Dendritic cell treated with granulocyte-macrophage colony-stimulating factor and Interleukin-4, amounts not matched to agents 40 ng/mL and 50 ng/mL, for 4 days (primary cell): ENCODE measurements around the gene KDF1.

Source experiments
- H3K27ac Mint-ChIP-seq: one replicate; pipeline ENCODE4 v1.8.0; 2022; ENCODE audit warnings: mild to moderate bottlenecking, mixed read lengths
- H3K27me3 Mint-ChIP-seq: one replicate; pipeline ENCODE4 v1.8.0; 2022; ENCODE audit warnings: mild to moderate bottlenecking, mixed read lengths
- H3K36me3 Mint-ChIP-seq: one replicate; pipeline ENCODE4 v1.8.0; 2022; ENCODE audit warnings: low read depth, mixed read lengths
- H3K4me1 Mint-ChIP-seq: one replicate; pipeline ENCODE4 v1.8.0; 2022; ENCODE audit warnings: low read depth, mixed read lengths
- H3K4me3 Mint-ChIP-seq: one replicate; pipeline ENCODE4 v1.8.0; 2022; ENCODE audit warnings: mild to moderate bottlenecking, moderate library complexity, mixed read lengths
- H3K9me3 Mint-ChIP-seq: one replicate; pipeline ENCODE4 v1.8.0; 2022; ENCODE audit warnings: mixed read lengths
- intact Hi-C: fragments of 100-400 bp; cut with micrococcal nuclease; formaldehyde crosslinking; loops from one replicate; pipeline ENCODE4 v1.15.0; 2022

KDF1 gene

GRCh38 chr1:26981146-26981846, 21.0 kb upstream of the KDF1 start:
- Mint-ChIP-seq H3K27me3 (peaks cover 28% of the 10 kb centered on the region), H3K4me1 (no peaks in the 10 kb centered on the region), H3K9me3 (no peaks in the 10 kb centered on the region), H3K36me3 (no peaks in the 10 kb centered on the region), H3K27ac (no peak overlapping the region), H3K4me3 (no peak overlapping the region)
- intact Hi-C loops = no loop called here

DNA sequence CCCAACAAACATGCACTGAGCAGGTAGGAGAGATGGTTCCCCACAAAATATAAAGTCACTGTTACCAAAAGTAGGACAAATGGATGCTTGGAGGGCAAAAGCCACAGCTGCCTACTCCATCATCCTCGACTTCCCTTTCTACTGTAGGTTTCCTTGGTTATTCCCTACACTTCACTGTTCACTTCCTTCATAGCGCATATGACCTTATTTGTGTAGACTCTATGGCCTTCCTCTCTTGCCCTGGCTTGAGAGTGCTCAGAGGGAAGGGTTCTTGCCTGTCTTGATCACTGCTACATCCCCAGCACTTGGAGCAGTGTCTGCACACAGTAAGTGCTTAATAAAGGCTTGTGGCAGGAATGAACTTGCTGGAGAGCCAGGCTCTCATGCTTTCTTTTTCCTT, 18.6 kb upstream of the KDF1 start:
- H3K4me1 Mint-ChIP-seq = no peaks in the 10 kb centered on the region
- no peaks in the 10 kb centered on the region for H3K9me3 Mint-ChIP-seq
- H3K36me3 Mint-ChIP-seq = no peaks in the 10 kb centered on the region
- no peak overlapping the region for H3K4me3 Mint-ChIP-seq
- intact Hi-C loops = no loop called here
- peaks cover 18% of the 10 kb centered on the region for H3K27me3 Mint-ChIP-seq
- no peak overlapping the region for H3K27ac Mint-ChIP-seq

GRCh38 chr1:26976621-26977510, 16.6 kb upstream of the KDF1 start:
- no peaks in the 10 kb centered on the region for H3K9me3 Mint-ChIP-seq
- intact Hi-C loops = no loop called here
- H3K27ac Mint-ChIP-seq = no peak overlapping the region
- H3K4me3 Mint-ChIP-seq = no peak overlapping the region
- H3K4me1 Mint-ChIP-seq = peaks cover 9% of the 10 kb centered on the region
- H3K36me3 Mint-ChIP-seq = no peaks in the 10 kb centered on the region
- peaks cover 13% of the 10 kb centered on the region for H3K27me3 Mint-ChIP-seq

- intact Hi-C loops = no loop called here
- Mint-ChIP-seq H3K4me3 (no peak overlapping the region), H3K9me3 (no peaks in the 10 kb centered on the region), H3K36me3 (no peaks in the 10 kb centered on the region), H3K27ac (no peak overlapping the region), H3K4me1 (peaks cover 9% of the 10 kb centered on the region), H3K27me3 (peaks cover 28% of the 10 kb centered on the region)
Measured at GRCh38 chr1:26972821-26973220, 12.6 kb upstream of the KDF1 start.

GRCh38 chr1:26972390-26972789, 12.1 kb upstream of the KDF1 start:
- Mint-ChIP-seq H3K4me1 (peaks cover 9% of the 10 kb centered on the region), H3K9me3 (no peaks in the 10 kb centered on the region), H3K36me3 (no peaks in the 10 kb centered on the region), H3K27ac (no peak overlapping the region), H3K4me3 (no peak overlapping the region), H3K27me3 (peaks cover 28% of the 10 kb centered on the region)
- intact Hi-C loops = no loop called here

DNA sequence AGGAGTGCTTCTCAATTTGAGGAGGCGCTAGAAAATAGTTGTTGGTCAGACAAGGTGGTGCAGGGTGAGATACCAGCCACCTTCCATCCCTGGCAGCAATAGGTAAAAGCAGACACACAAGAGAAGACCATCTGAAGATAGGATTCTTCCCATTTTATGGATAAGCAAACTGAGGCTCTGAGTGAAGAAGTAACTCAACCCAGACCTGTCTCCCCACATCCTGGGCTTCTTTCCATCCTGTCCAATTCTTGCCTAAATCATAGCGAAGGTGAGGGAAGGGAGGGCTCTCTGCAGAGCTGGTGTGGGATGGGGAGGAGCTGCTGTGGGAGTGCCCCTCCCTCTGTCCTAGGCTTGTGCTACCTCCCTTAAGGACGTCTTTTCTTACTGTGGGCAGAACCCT, 11.3 kb upstream of the KDF1 start:
- H3K4me1 Mint-ChIP-seq = peaks cover 9% of the 10 kb centered on the region
- intact Hi-C loops = no loop called here
- no peak overlapping the region for H3K27ac Mint-ChIP-seq
- H3K36me3 Mint-ChIP-seq = no peaks in the 10 kb centered on the region
- H3K9me3 Mint-ChIP-seq = no peaks in the 10 kb centered on the region
- no peak overlapping the region for H3K4me3 Mint-ChIP-seq
- peaks cover 31% of the 10 kb centered on the region for H3K27me3 Mint-ChIP-seq

DNA sequence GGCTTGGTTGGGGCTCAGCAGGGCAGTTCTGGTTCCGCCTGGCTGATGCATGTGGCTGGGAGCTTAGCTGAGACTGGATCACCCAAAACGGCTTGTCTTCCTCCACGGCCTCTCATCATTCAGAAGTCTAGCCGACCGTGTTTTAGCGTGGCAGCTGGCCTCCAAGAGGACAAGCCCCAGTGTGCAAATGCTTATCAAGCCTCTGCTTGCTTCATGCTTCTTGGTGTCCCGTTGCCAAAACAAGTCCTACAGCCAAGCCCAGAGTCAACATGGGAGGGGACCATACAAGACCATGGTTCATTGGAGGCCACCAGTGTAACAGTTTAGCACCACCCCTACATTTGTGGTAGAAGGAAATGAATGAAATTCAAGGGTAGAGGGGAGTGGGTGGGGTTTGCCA, 10.5 kb upstream of the KDF1 start:
- no peak overlapping the region for H3K27ac Mint-ChIP-seq
- H3K36me3 Mint-ChIP-seq = no peaks in the 10 kb centered on the region
- intact Hi-C loops = no loop called here
- no peaks in the 10 kb centered on the region for H3K9me3 Mint-ChIP-seq
- H3K4me3 Mint-ChIP-seq = no peak overlapping the region
- H3K27me3 Mint-ChIP-seq = peaks cover 39% of the 10 kb centered on the region
- H3K4me1 Mint-ChIP-seq = peaks cover 9% of the 10 kb centered on the region

DNA sequence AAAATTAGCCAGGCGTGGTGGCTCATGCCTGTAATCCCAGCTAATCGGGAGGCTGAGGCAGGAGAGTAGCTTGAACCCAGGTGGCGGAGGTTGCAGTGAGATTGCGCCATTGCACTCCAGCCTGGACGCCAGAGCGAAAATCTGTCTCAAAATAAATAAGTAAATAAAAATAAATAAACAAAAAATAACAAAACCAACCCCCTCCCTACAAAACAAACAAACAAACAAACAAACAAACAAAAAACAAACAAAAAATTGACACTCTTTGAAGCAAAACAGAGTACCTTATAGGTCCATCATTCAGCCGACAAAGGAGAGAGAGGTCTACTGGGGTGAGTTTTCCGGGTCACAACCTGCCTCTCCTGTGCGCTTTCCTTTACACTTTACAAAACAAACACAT, 5.4 kb upstream of the KDF1 start:
- intact Hi-C loops = loop anchor here (5.0 kb wide), 1 partner anchor 132 kb away; no protein-coding TSS in a partner anchor
- H3K4me3 Mint-ChIP-seq = no peak overlapping the region
- peaks cover 55% of the 10 kb centered on the region for H3K27me3 Mint-ChIP-seq

GRCh38 chr1:26965213-26965612, 4.9 kb upstream of the KDF1 start:
- Mint-ChIP-seq H3K36me3 (no peaks in the 10 kb centered on the region), H3K9me3 (no peaks in the 10 kb centered on the region), H3K27me3 (peaks cover 56% of the 10 kb centered on the region), H3K4me1 (peaks cover 6% of the 10 kb centered on the region), H3K27ac (no peak overlapping the region), H3K4me3 (no peak overlapping the region)
- intact Hi-C loops = loop anchor here (5.0 kb wide), 1 partner anchor 132 kb away; no protein-coding TSS in a partner anchor

More for the DNA sequence above, 5.4 kb upstream of the KDF1 start:
- H3K36me3 Mint-ChIP-seq = no peaks in the 10 kb centered on the region
- no peaks in the 10 kb centered on the region for H3K9me3 Mint-ChIP-seq
- peaks cover 3% of the 10 kb centered on the region for H3K4me1 Mint-ChIP-seq
- H3K27ac Mint-ChIP-seq = no peak overlapping the region

DNA sequence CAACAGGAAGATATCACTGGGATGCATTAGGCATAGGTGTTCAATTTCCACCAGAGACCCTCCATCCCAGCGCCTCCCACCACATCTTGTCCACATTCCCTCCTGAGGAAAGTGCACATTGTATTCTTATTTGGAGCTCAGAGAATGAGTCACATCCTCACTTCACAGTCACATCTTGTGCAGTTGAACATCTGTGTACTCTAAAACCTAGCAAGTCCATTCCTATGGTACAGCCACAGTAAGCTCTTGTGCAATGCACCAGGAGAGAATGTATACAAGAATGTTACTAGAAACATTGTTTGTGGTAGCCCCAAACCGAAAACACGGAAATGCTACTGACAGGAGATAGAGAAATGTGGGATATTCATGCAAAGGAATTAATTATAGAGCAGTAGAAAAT, 1.6 kb upstream of the KDF1 start:
- intact Hi-C loops = no loop called here
- Mint-ChIP-seq H3K9me3 (no peaks in the 10 kb centered on the region), H3K27ac (no peak overlapping the region), H3K4me3 (no peak overlapping the region), H3K27me3 (peaks cover 72% of the 10 kb centered on the region), H3K36me3 (no peaks in the 10 kb centered on the region), H3K4me1 (peaks cover 12% of the 10 kb centered on the region)

GRCh38 chr1:26960625-26960966, 328 bp upstream of the KDF1 start:
- Mint-ChIP-seq H3K27ac (peak overlapping the region; percentile 17), H3K36me3 (no peaks in the 10 kb centered on the region), H3K4me3 (peak overlapping the region; percentile 53), H3K9me3 (peaks cover 7% of the 10 kb centered on the region), H3K27me3 (peaks cover 70% of the 10 kb centered on the region), H3K4me1 (peaks cover 12% of the 10 kb centered on the region)
- intact Hi-C loops = no loop called here

GRCh38 chr1:26959270-26959669, 998 bp downstream of the KDF1 start:
- Mint-ChIP-seq H3K27ac (no peak overlapping the region), H3K27me3 (peaks cover 73% of the 10 kb centered on the region), H3K4me1 (peaks cover 12% of the 10 kb centered on the region), H3K4me3 (peak overlapping the region; percentile 55), H3K9me3 (peaks cover 7% of the 10 kb centered on the region), H3K36me3 (no peaks in the 10 kb centered on the region)
- intact Hi-C loops = no loop called here

DNA sequence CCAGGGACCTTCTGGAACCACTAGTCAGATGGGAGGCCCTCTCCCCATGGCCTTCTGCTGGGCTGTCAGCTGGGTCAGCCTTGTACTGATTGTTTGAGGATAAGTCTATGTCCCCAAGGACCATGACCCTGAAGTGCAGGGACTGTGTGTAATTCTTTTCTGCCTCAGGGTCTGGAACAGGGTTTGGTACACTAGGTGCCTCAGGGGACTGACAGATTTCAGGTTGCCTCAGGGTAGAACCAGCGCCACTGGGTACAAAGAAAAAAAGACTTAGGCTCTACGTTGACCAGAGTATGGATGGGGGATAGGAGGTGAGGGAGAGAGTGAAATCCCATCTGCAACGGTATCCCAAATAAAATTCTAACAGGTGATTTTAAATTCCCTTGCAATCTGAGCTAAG, 3.0 kb downstream of the KDF1 start:
- H3K36me3 Mint-ChIP-seq = no peaks in the 10 kb centered on the region
- H3K27ac Mint-ChIP-seq = no peak overlapping the region
- no peak overlapping the region for H3K4me3 Mint-ChIP-seq
- intact Hi-C loops = no loop called here
- H3K4me1 Mint-ChIP-seq = peaks cover 12% of the 10 kb centered on the region
- peaks cover 7% of the 10 kb centered on the region for H3K9me3 Mint-ChIP-seq
- peaks cover 67% of the 10 kb centered on the region for H3K27me3 Mint-ChIP-seq

GRCh38 chr1:26956321-26956720, 3.9 kb downstream of the KDF1 start:
- intact Hi-C loops = no loop called here

More at GRCh38 chr1:26956321-26956720, 3.9 kb downstream of the KDF1 start:
- Mint-ChIP-seq H3K4me1 (peaks cover 12% of the 10 kb centered on the region), H3K27me3 (peaks cover 57% of the 10 kb centered on the region), H3K27ac (no peak overlapping the region), H3K9me3 (peaks cover 7% of the 10 kb centered on the region), H3K4me3 (no peak overlapping the region), H3K36me3 (no peaks in the 10 kb centered on the region)
